Ramos (cell line): ENCODE results near the gene TRDMT1.

ENCODE experiments used
- in situ Hi-C: fragments of 300-500 bp; cut with MboI; formaldehyde crosslinking; loops from one replicate; pipeline ENCODE4 v1.14.3; 2022; ENCODE audit warnings: low sequenced_read_pairs; ENCODE audit not compliant: unreplicated experiment

The TRDMT1 gene

DNA sequence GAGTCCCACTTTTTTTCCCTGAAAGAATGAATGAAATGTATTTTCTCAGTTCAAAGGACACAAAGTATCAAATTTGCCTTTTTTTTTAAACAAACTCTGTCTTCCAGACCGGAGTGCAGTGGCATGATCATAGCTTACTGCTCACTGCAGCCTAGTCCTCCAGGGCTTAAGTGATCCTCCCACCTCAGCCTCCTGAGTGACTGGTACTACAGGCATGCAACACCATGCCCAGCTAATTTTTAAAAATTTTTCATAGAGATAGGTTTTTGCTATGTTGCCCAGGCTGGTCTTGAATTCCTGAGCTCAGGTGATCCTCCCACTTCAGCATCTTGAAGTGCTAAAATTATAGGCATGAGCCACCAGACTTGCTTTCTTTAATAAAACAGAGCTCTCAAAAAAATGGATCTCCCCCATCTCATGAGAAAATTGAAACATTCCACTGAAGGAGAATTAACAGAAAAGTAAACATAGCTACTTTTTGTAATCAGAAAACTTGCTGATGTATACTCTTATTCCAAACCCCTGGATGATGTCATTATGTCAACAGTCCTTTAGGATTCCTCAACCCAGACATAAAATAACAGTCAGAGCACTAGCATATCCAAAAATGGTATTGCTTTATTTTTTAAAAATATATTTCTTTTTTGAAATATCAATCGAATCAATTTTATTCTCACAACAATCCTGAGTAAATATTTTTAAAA is 12.3 kb upstream of the TRDMT1 start:
- in situ Hi-C loops, result no loop called here

DNA sequence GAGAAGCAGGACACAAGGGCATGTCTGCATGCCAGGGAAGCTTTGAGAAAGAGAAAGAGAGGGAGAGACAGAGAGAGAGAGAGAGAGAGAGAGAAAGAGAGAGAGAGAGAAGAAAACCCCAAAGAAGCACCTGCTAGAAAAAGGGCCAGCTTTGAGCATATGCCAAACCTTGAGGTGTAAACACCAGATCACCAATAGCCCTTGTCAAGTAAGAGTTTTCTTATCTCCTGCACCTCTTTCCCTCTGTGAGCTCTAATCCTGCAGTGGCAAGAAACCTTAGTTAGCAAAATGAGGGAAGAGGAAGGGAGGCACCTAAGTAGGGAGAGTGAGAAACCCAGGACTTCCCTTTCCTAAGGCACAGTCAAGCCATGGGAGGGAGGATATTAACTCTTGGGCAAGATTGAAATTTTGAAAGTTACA is 11.3 kb upstream of the TRDMT1 start:
- in situ Hi-C loops, result no loop called here

DNA sequence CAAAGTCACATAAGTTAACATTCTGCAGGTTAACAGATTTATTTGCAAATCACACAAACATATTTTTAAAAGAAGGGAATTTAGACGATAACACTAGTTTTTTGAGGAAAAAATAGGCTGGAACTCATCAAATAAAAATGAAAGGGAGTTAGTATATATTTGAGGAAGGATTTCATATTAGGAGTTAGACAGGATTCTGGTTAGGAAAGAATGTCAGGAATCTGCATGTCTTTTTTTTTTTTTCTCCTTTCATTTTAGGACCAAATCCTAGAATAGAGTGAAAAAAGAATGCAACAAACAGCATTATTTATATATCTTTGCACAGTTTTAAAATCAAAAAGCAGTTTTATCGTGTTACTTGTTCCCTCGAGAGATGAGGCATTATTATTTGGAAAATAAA is 8.9 kb upstream of the TRDMT1 start:
- in situ Hi-C loops, result no loop called here

DNA sequence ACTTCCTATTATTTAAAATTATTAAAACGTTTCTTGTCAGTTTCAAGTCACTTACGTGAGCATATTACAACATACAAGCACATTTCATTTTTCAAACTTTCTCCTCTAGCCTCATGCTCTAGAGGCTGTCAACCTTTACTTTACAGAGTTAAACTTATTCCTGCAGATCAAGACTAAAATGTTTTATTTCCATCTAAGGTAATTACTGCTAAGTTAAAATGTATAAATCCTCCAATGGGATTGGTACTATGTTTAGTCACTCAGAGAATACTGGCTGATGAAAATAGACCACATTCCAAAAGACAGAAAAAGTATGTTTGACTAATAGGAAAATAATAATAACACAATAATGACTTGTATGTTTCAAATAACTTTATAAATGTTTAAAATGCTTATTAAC is 8.4 kb upstream of the TRDMT1 start:
- in situ Hi-C loops, result no loop called here

DNA sequence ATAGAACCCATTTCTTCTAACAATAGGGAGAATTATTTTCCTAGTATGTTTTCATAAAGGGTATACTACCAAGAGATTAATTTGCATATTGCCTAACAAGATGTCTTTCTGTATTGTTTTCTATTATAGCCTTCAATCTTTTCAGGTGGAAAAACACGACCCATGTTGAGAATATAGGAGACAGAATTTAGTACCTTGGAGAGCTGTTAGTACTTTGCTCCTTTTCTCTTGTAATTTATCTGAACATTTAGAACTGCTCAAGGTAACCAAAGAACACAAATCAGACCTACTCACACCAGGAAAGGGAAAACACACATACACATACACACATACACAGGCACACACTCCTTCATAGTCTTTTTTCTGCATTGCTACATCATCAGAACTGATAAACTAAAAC is 7.8 kb upstream of the TRDMT1 start:
- in situ Hi-C loops, result no loop called here

DNA sequence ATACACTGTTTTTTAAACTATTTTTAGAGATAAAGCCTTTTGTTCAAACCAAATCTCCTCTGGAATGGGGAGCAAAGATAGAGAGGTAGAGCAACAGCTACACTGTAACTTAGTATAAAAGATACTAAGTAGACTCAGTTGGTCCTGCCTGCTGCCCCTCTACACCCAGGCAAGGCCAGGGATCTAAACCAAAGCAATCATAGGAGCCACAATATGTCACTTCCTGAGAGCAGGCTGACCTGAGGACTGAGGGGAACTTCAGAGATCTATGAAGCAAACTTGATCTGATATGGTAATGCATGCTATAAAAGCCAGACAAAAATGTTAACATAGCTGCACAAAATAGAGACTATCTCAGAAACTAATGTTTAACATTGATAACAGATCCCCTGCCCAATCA is 7.0 kb upstream of the TRDMT1 start:
- in situ Hi-C loops, result no loop called here

DNA sequence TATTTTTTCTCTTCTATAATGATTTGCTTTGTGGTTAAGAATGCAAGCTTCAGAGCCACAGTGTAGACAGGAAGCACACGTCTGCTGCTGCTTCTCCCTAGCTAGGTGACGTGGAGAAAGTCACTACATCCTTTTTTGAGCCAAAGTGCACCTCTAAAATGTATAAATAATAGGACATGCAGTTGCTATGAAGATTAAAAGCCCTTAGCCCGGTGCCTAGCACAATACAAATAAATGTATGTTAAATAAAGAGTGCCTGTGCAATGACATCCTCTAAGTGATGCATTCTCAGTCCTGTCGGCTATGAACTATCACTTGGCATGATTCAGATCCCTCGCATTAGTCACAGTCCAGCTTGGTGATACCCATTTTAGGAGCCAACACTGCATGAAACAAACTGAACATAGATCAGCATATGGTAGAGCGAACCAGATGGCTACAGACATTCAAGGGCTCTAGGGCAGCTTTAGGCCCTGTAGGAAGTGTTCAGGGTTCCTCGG is 4.8 kb upstream of the TRDMT1 start:
- in situ Hi-C loops, result no loop called here

DNA sequence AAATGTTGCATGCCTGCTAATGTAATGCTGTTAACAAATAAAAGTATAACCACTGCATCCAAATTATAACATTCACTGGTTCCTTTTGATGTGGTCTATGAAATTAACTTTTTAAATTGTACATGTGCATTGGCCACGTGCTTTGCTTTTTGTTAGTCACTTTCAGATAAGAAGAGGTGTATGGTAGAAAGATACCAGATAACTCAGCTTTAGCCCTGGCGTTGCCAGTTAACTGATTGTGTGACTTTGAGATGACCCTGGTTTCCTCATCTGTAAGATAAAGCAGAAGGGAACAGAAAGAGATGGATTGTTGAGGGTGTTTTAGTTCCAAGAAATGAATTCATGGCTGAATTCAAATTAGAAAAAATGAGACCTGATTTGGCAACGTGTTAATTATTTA is 1.9 kb upstream of the TRDMT1 start:
- in situ Hi-C loops, result no loop called here

DNA sequence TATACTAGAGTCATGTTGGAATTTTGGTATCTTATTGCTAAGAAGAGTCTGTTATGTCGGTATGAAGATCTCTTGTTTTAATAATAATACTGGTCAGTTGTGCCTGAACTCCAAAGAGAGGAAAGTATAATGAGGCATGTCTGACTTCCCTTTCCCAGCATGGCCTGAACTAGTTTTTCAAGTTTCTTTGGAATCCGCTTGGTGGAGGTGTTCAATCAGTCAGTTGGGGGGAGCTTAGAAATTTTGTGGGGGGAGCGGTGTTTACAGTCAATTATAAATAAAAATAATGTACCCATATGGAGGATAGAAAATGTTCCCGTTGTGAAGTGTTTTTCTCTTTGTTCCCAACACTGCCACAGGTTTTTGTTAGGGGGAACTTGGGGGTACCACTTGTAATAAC is 1.5 kb upstream of the TRDMT1 start:
- in situ Hi-C loops, result no loop called here

DNA sequence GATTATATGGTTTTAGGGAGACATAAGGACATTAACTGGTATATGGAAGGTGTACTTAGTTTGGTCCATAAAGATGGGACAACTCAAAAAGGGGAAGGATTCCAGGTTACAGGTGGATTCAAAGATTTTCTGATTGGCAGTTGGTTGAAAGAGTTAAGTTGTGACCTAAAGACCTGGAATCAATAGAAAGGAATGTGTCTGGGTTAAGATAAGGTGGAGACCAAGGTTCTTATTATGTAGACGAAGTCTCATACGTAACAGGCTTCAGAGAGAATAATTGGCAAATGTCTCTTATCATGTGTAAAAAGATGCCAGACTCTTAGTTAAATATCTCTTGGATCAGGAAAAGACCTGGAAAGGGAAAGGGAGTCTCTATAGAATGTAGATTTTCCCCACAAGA is 1.0 kb upstream of the TRDMT1 start:
- in situ Hi-C loops, result no loop called here

DNA sequence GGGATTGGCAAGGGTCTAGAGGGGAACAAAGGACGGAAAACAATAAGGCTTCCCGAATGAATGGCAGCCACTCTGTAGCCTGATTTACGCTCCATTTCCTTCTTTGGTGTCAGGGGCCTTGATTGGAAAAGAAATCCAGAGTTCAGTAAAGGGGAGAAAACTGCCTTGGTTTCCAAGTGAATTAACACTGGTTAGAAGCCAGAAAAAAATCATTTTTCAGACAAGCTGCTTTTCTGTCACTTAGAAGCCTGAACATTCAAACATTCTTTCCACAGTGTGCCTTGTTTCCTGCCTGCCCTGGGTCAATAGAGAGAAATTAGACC is 283 bp upstream of the TRDMT1 start:
- in situ Hi-C loops, result no loop called here

DNA sequence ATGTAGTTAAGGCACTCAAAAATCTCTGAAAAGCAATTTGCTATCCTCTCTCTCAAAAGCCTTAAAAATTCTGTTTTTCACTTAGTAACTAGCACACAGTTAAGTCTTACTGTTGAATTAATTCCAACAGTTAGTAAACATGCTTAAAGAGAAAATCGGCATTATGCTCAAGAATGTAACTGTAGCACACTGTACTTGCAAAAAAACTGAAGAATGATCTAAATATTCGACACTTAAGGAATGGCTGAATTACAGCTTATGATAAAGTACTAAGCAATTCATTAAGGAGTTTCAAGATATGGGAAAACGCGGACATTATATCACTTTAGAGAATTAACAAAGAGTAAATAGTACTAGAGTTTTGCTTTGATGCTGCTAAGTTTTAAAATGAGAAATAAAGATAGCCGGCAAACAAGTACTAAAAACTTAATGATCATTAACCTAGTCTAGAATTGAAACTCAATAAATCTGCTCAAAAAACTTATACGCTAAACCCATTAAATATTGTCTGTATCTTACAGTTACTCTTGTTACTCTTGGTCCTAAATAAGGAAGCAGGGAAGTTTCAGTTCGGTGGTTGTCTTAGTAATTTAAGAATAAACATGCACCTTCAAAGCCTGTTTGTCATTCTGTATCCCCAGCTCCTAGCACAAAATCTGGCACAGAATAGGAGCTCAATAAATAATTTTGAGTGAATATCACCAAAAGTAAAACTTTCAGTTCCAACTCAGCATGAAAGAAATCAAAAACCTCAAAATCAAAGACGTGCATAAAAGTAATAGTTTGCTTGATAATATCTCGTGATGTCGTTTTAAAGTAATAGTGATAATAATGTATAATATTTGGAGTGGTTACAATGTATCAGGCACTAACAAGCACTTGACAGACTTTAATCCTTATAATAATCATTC is 1.2 kb downstream of the TRDMT1 start:
- in situ Hi-C loops, result no loop called here

DNA sequence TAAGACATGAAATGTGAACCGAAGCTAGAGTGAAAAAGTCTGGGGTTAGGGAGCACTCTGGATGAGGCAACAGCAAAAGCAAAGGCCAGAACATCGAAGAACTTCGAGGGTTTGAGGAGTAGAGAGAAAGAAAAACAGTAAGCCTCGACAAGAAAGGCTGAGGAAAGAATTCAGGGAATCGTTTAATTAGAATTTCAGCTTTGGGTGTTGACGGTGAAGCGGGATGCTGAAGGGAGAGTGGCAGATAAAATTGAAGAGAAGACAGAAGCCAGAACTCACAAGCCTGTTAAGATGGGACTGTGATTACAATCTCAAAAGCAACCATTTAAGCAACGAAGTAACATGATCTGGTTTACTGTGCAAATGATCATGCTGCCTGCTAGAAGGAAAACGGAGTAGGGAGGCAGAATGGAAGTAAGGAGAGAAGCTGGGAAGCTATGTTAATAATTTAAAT is 2.1 kb downstream of the TRDMT1 start:
- in situ Hi-C loops, result no loop called here

DNA sequence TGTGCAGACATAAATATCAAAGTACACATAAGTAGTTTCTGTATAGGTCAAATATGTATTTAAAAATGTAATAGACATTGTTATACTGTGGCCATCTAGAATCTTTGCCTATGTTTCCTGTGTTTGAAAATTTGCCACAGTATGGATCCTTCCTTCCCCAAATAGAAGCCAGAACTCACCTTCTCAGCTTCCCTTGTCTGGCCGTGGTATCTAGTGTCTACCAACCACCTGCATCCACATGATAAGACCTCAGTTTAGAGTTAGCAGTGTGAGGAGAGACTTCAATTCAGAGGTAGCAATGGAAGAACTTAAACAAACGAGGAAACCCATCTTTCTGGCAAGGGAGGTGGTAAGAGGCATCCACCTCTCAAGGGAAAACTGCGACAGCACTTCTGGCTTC is 4.9 kb downstream of the TRDMT1 start:
- in situ Hi-C loops, result no loop called here

DNA sequence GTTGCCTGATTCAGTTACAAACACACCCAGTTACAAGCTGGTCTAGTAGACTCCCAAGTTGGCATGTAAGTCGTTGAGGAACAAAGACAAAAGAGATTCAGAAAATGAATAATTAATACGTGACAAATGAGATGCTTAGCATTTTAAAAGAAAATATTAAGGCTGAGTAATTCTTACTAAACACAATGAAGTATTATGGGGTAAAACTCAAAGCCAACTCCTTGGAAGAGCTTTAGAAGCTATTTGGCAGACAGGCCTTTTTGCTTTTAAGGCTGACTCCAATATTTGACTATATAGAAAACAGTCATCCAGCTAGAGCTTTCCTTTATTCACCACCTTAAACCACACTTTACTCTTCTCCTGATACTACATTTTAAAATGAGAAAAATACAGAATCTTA is 5.4 kb downstream of the TRDMT1 start:
- in situ Hi-C loops, result no loop called here

DNA sequence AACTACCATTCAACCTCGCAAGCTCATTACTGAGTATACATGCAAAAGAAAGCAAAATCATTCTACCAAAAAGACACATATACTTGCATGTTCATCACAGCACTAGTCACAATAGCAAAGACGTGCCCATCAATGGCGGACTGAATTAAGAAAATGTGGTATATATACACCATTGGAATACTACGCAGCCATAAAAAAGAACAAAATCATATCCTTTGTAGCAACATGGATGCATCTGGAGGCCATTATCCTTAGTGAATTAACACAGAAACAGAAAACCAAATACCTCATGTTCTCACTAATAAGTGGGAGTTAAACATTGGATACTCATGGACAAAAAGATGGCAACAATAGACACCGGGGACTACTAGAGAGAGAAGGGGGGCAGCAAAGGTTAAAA is 6.4 kb downstream of the TRDMT1 start:
- in situ Hi-C loops, result no loop called here

DNA sequence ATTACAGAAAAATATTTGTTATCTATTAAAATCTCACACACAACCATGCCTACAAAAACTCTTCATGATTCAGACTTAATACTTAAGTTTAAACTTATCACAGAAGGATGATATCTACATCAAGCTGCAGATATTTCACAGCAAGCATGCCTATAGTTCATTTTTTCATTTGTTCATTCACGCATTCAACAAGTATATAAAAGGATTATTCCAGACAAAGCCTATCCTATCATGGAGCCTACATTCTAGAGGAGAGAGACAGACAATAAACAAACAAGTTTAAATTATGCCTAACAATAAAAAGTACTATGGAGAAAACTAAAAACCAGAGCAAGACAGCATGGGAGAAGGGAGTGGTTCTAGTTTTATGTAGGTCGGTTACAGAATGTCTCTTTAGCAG is 10.9 kb downstream of the TRDMT1 start:
- in situ Hi-C loops, result no loop called here

DNA sequence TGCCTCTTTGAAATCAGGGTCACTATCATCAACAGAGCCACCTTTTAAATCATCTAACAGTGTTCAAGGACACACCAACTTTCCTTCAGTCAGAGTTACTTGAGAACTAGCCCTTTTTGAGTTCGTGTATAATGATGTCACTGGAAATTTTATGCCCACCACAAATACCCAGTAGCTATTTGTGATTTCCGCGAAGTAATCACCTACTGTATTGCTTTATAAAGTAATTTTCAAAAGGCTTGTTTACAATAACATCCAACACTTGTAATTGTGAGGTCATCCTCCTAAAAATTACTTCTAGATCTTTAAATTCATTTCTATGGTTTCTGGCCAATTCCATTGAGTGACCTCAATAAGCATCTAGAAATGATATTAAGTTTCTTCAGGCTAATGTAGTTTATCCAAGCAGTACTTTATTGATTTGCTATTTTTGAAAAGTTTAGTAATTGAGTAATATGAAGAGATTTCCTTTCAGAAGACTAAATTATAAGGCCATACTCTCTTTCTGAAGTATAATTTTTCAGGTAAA is 12.8 kb downstream of the TRDMT1 start:
- in situ Hi-C loops, result no loop called here

DNA sequence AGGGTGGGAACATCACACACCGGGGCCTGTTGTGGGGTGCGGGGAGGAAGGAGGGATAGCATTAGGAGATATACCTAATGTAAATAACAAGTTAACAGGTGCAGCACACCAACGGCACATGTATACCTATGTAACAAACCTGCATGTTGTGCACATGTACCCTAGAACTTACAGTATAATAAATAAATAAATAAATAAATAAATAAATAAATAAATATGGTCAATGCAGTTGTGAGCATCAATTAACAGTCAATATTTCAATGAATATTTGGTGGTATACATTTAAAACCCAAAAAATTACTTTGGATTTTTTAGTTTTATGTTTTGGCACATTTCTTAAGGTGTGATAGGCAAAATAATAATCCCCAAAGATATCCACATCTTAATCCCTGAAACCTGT is 15.6 kb downstream of the TRDMT1 start:
- in situ Hi-C loops, result no loop called here

DNA sequence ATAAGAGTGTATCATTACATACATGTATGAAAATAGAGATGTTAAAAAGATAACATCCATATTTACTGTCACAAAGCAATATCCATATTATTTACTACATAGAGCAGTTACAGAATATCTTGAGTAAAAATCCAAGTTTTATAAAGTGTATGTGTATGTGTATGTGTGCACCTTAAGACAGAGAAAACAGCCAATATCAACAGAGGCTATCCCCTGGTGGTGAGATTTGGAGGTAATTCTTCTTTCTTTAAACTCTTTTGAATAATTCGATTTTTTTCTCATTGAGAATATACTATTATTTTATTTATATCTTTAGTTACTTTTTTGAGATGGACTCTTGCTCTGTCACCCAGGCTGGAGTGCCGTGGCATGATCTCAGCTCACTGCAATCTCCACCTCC is 18.4 kb downstream of the TRDMT1 start:
- in situ Hi-C loops, result no loop called here

DNA sequence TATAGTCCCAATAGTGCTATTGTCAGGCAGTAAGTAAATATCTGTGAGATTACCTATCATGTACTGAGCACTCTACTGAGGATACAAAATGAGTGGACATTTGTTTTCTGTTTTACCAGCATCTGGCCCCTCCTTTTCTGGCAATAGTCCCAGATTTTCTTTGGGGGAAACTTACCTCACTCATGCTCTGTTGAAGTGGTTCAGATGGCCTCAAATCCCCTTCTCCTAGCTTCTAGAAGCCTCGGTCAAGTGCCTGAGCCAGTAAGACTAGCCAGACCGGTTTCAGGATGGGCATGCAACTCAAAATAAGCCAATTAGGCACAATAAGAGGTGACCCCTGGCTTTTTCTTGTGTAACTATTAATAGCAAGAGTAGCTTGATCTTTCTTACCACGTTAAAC is 19.7 kb downstream of the TRDMT1 start:
- in situ Hi-C loops, result no loop called here
